HG03432 (cell line): ENCODE results near the gene OXNAD1.

ENCODE experiments used
- ATAC-seq: cut with Tn5 transposase; IDR thresholded peaks from one replicate; pipeline ENCODE4 v1.9.1; 2021; ENCODE audit warnings: mild to moderate bottlenecking, moderate library complexity; ENCODE audit not compliant: unreplicated experiment

The OXNAD1 gene, protein sequence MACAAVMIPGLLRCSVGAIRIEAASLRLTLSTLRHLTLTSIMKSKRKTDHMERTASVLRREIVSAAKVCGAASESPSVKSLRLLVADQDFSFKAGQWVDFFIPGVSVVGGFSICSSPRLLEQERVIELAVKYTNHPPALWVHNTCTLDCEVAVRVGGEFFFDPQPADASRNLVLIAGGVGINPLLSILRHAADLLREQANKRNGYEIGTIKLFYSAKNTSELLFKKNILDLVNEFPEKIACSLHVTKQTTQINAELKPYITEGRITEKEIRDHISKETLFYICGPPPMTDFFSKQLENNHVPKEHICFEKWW

DNA sequence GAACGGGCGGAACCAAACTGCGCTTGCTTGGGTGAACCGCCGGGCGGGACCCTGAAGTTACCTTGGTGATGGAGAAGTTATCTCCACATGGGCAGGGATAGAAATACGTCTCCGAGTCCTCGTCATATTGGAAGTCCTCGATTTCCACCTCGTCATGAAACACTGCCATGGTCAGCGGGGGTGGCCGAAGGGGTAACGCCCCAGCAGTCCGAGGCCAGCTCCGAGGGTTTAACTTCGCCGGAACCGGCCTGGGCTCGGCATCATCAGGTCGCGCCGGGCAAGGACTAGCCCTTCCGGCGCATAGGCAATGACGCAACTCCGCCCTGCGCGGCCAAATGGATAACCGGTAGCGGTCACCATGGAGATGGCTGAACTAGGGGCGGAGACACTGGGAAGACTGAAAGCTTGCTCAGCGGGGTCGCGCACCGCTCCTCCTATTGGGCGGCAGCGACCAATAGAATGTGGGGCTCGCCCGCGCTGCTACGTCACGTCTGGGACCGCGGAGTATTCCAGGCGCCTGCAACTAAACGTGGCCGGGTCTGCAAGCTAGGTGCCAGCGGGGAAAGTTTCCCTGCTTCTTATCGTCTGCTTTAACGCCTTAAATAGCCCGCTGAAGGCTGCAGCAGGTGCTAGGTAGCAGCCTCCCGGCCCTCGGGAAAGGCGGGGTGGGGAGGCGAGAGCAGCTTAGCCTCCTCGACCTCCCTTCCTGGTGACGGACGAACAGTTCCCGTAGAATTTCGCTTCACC is at the start of gene OXNAD1, which contains the start of gene DPH3:
TSS of gene OXNAD1 (plus strand) at position 505 of the 747 bp plus-strand sequence. CDS start 5,741 bp downstream, outside the sequence.
TSS of gene DPH3 (minus strand) at position 236 of the 747 bp plus-strand sequence. CDS start at position 169, 67 bp downstream.
- ATAC-seq, result peak; percentile 99

DNA sequence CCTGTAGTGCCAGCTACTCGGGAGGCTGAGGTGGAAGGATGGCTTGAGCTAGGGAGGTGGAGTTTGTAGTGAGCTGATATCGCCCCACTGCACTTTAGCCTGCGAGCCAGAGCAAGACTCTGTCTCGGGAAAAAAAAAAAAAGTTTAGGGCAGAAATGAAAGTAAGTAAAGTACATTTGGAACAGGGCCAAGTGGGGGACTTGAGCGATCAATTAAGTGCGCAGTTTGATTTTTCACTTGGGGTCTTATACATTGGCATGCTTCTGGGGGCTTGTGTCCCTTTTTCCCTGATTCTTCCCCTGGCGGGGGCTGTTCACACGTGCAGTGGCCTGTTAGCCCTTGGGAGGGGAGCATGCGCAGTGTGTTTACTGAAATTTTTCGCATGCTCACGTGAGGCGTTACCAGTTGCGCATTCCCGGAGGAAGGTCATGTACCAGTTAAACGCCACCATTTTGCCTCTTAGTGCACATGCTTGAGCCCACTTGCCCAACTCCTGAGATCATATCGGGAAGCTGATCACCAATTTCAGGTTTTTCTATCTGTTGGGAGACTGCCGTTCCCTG is 48.6 kb upstream of the OXNAD1 start:
- ATAC-seq, result no peak

DNA sequence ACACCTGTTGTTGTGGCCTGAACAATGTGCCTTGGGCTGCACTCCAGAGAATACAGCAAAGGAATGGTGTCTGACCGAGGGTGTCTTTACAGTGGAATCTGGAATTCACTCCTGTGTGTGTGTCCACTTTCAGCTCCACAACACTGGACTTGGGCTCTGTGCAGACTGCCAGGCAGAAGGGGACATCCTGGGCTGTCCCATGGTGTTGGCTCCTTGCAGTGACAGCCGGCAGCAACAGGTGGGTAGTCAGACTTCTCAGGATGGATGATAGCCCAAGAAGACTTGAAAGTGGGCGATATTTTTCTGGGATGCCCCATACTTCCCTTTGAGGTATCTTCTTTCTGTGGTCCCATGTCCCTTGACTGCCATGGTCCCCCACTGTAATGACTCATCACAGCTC is 45.2 kb upstream of the OXNAD1 start:
- no peak for ATAC-seq

DNA sequence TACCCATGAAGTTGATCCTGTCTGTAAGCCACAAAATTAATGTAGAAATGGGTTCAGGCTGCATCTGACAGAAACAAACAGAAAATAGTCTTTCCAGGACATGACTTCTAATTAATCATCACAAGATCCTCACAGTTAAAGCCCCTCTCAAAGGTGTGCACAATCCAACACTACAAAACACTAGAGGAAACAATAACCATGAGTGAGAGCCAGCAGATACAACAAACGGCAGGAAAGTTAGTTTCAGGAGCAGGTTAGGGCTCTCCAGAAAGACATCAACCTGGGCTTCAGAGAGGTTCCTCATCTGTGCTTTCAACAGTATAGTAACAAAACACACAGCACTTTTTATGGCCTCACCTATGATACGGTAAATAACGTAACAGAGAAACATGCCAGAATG is 43.0 kb upstream of the OXNAD1 start:
- no peak for ATAC-seq

DNA sequence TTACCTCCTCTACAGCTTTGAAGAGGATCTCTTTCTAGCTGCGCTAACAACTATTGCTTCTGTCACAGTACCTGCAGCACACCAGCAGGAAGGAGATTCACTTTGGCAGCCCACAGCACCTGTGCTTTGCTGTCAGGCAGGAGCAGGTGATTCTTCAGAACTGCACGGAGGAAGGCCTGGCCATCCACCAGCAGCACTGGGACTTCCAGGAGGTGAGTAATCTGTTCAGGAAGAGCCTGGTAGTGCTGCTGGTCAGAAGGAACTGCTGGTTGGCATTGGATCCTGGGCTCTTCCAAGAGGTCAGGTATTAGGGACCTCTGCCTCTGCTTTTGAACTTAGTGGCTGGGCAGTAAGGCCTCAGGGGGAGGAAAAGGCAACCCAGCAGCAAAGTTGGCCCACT is 42.5 kb upstream of the OXNAD1 start:
- no peak for ATAC-seq

DNA sequence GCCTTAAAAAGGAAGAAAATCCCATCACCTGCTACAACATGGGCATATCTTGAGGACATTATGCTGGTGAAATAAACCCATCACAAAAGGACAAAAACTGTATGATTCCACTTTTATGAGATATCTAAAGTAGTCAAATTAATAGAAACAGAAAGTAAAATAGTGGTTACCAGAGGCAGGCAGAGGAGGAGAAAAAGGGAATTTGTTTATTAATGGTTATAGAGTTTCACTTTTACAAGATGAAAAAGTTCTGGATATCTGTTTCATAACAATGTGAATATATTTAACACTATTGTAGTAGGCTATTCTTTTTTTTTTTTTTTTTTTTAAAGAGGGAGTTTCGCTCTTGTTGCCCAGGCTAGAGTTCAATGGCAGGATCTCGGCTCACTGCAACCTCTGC is 40.7 kb upstream of the OXNAD1 start:
- ATAC-seq, result no peak

DNA sequence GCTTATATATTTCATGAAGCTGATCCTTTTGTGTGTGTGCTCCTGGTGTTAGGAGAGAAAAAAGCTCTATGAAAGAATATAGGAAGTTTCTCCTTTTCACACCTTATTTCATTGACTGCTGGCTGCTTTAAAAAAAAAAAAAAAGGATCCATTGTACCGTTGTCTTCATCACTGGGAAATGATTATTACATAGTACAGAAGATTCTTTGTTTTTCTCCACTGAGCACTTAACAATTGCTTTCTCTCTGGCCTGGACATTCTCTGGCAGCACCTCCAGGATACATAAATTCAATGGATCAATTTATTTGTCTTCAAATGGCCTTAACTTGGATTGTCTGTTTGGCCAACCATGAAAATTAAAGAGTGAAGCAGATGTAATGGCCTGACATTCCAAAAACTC is 37.4 kb upstream of the OXNAD1 start:
- no peak for ATAC-seq

DNA sequence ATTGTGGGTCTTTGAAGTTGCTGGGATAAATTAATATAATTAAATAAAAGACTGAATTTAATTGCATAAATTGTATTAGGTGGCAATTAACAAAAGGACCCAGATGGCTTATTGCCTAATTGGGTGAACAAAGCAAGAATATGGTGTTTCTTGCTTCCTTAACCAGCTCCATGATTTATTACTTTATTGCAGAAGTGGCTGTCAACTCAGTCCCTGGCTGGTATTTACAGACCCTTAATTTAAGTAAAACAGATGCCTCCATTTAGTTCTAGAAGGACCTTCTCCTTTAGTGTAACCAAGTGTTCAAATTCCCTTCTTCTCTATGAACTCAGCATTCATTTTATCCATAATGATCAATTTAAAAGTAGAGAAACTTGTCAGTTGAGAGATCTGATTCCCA is 35.3 kb upstream of the OXNAD1 start:
- ATAC-seq, result no peak

DNA sequence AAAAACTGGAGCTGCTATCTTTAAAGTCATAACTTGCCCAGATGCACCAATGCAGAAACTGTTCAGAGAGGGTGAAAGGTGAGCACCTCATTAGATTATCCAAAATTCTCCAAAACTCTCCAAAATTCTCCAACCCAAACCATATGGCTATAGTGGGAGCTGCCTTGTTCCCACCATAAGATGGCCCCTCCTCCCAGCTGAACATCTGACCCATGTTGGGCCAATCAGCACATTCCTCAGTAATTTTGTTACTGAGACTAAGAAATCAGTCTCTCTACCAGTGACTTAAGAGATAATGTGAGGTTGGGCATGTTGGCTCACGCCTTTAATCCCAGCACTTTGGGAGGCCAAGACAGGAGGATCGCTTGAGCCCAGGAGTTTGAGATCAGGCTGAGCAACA is 33.0 kb upstream of the OXNAD1 start:
- no peak for ATAC-seq

DNA sequence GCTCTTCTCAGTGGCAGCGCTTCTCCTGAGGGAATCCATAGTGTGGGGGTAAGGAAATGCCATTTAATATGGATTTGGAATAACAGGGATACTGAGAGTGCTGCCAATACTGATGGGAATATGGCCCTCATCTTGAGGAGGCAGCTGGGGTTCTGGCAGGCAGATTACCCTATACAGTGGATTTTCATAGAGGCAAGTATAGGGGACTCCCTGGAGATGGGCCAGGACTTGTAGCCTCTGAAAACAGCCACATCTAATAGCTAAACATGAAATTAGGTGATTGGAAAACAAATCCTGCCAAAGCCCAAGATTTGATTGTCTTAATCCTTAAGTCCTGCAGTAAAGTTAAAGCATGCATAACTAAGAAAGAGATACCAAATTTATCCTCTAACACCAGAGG is 31.2 kb upstream of the OXNAD1 start:
- no peak for ATAC-seq

DNA sequence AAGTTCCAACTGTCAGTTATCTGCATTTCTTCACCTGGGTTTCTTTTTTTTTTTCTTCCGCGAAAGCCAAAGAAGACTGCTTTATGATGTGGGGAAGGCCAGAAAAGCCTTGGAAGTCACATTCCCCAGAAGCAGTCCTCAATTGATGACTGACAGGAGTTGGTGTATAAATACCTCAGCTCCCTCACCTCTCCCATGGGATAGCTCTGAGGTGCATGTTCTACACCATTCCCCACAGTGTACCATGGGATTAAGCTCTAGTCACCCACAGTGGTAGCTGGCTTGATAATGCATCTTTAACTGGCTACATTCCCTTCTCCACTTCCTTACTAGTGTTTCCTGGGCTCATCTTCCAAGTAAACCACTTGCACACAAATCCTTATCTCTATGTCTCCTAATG is 30.7 kb upstream of the OXNAD1 start:
- ATAC-seq, result no peak

DNA sequence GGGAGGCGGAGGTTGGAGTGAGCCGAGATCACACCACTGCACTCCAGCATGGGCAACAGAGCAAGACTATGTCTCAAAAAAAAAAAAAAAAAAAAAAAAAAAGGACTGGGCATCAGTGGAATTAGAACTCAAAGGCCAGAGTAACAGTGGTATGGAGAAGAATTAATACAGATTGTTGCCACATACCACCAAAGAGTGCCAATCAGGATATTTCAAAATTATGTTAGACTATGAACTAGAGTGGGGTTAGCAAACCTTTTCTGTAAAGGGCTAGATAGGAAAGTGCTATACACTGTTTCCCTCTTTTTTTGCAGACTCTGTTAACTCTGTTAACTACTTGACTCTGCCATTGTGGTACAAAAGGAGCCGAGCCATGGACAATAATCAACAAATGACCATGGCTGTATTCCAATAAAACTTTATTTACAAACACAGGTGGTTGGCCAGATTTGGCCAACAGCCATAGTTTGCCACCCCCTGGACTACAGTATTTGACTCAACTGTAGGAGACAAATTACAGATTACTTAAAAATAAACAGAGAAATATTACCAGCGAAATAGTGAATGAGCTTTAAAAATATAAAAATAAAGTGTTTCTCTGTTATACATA is 28.9 kb upstream of the OXNAD1 start:
- no peak for ATAC-seq

DNA sequence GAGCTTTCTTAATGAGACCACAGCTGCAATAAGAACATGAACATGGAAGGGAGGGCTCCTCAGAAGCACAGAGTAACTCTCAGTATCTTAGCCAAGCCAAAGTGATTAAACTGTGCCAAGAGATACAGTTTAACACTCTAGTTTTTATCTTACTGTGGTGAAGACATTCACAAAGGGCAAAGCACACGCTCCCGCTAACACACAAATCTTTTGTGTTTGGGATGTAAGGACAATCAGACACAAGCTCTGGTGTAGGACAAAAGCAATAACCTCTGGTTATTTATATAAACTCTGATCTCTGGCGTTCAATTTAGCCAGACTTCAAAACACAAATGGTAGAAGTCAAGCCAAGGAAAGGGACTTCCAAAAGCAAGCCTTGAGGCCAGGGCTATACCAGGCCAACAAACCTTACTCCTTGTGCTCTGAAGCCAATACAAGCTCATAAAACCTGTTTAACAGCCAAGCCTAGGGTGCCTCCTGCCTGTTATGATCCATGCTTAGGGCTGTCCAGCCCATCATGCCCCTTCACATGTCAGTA is 28.1 kb upstream of the OXNAD1 start:
- no peak for ATAC-seq

DNA sequence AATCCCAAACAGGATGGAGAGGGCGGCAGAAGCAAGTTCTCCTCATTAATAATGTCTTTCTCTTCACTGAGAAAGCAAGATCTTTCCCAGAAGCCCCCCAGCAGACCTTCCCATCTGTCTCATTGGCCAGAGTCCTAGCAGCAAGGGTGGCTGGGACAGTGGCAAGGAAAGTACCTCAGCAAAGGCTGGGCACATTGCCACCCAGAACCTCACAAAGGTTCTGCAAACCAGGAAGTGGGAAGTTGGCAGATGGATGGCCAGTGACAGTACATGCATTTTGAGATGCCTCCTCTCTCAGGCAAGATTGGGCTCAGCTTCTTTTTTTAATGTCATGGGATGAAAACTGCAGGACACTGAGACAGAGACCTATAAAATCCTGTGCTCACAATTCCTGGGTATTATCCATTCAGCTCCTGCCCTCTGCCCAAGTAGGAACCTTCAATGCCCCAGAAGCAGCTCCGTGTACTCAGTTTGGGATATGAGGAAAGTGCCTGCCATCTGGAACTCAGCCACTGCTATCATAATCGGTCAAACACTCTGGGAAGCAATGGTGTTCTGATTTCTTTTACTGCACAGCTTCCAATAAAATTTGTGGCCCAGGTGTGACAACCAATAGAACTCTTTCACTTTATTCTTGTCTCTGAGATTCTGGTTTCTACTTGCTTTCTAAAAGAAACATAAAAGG is 25.8 kb upstream of the OXNAD1 start:
- no peak for ATAC-seq

DNA sequence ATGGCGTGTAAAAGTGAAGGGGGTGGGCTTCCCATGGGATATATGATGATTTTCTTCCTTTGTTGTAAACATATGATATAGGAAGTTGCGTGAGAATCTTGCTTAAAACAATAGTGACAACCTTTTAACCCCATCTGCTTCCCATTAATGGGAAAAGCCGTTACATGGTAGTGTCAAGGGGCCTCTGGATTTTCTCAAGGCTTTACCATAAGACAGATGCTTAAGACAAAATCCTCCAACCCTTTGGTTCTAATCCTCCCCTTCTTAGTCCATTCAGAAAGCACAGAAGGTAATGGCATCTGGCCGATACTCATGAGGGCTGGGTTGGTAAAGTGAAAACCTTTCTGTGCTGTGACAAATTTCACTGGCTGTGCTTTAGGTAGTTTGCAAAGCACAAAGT is 25.2 kb upstream of the OXNAD1 start:
- no peak for ATAC-seq

DNA sequence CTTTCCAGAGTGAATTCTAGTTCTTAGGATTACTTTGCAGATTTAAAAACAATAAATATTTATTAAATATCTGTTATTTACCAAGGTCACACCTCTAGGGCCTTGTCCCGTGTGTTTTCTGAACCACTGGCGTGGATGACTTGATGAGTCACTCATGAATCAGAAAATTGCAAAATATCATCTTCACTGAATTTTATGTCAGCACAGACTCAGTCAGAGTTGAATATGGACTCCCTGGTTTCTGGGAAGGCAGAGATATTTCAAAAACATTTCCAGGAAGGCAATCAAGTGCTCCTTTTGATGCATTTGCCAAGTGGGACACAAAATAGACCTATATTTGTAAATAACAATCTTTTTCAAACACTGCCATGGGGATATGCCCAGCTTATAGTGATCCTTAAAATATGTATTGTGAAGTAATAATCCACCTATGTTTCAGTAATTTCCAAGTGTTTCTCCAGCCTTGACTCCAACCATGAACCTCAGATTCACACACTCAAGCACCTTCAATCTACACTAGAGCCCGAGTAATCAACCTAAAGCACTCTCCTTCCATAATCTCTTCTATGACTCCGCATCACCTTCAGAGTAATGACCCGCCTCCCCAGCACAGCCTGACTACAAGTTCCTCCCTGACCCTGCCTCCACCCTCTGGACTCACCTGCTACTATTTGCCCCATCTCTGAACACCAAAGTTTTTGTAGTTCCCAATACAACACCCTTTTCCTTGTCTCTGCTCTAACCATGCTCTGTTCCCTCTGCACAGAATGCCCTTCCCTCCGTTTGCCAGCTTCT is 24.6 kb upstream of the OXNAD1 start:
- ATAC-seq, result no peak

DNA sequence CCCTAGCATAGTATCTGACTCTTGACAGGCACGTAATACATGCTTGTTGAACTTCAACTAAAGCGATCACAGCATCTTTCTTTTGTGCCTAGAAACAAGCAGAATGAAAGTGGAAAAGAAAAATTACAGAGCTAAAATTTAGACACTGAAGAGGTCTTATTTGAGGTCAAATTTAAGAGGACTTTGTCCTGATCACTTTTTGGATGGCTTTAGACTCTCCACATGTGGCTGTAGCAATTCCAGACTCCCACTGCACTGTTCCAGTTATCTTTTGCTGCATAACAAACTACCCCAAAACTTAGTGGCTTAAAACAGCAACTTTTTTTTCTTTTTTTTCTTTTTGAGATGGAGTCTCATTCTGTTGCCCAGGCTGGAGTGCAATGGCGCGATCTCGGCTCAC is 23.8 kb upstream of the OXNAD1 start:
- ATAC-seq, result no peak

DNA sequence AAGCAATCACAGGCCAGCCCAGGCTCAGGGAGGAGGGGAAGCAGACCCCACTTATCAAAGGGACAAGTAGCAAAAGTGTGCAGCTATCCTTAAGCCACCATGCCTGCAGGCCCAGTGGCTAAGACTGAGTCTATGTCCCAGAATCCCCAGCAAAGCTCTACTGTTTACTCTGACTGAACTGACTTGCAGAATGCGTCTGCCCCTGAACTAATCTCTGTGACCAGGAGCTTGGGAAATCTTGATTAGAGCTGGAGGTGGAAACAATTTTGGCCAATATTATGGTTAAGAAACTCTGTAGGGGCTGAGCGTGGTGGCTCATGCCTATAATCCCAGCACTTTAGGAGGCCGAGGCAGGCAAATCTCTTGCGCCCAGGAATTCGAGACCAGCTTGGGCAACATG is 22.8 kb upstream of the OXNAD1 start:
- no peak for ATAC-seq

DNA sequence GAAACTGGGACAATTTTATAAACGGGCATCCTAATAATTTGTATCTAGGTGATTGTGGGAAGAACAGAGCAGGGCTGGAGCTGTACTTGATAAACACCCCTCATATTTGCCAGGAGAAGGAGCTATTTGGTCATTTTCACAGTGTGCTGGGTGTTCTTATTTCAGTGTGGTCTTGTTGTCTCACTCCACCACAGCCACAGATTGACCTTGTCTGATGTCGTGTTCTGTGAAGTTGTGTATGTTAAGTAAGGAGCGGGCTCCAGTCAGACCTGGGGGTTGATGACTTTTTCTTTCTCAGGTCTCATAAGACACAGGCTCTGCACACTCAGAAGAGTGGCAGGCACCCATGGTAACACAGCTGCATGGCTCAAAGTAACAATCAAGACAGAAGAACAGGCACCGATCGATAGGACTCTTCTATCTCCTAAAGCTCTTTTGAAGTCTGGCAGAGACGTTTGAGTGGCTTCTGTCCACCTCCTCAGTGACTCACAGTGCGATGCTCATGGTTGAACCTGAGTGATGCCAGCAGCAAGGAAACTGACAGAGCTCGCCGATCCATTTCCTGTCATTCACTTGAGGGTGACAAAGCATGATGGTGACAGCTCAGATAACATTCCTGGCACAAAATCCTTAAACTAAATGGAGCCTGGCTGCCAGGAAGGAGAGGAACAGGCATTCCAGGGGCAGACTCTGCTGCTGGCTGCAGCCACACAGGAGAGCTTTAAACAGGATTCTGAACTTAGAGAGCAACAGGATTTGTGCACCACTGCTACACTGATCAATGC is 21.1 kb upstream of the OXNAD1 start:
- ATAC-seq, result no peak
